Lower leg skin (tissue), 3 donors: ENCODE measurements around the gene HPN.

Experiments used
- POLR2A ChIP-seq, 2 donors: fragments of 450-650 bp; IDR thresholded peaks; one replicate each; pipeline ENCODE4 v1.6.1; 2016 to 2017; ENCODE audit warnings: antibody characterized with exemption in 2 of 2, mild to moderate bottlenecking in 1 of 2, moderate library complexity in 1 of 2
- TF ChIP-seq, protein P1 (sequence below), 3 donors: fragments of 450-650 bp; IDR thresholded peaks; one replicate each; pipeline ENCODE4 v1.5.1; 2016; ENCODE audit warnings: antibody characterized with exemption in 3 of 3, mild to moderate bottlenecking in 3 of 3, moderate library complexity in 2 of 3

DNA sequence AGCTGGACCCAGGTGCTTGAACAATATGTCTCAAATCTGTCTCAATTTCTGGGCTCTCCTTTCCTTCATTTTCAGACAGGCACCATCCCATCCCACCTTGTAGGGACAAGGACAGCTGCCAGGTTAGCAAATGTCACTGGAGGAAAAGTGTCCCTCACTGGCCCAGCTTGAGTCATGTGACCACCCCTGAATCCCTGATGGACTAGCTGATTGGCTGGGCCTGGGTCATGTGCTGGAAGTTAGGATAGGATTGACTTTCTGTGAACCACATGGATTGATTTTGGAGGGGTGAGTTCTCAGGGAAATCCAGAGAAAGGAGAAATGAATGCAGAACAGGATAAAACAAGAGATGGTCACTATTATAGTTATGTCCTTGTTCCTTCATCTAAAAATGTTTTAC lies 45.9 kb downstream of the HPN start:
- no peak for TF ChIP-seq POLR2A (IDR thresholded peaks at IDR 0.05)
- TF ChIP-seq, protein P1, sequence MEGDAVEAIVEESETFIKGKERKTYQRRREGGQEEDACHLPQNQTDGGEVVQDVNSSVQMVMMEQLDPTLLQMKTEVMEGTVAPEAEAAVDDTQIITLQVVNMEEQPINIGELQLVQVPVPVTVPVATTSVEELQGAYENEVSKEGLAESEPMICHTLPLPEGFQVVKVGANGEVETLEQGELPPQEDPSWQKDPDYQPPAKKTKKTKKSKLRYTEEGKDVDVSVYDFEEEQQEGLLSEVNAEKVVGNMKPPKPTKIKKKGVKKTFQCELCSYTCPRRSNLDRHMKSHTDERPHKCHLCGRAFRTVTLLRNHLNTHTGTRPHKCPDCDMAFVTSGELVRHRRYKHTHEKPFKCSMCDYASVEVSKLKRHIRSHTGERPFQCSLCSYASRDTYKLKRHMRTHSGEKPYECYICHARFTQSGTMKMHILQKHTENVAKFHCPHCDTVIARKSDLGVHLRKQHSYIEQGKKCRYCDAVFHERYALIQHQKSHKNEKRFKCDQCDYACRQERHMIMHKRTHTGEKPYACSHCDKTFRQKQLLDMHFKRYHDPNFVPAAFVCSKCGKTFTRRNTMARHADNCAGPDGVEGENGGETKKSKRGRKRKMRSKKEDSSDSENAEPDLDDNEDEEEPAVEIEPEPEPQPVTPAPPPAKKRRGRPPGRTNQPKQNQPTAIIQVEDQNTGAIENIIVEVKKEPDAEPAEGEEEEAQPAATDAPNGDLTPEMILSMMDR (IDR thresholded peaks at IDR 0.05) = no peak
